GM19372 (cell line): ENCODE data around the gene TRDMT1.
A peak's percentile ranks its signal among the peaks of the same experiment; 100 is the strongest.

Experiments
- ATAC-seq: cut with Tn5 transposase; IDR thresholded peaks from one replicate; pipeline ENCODE4 v1.9.1; 2021; ENCODE audit warnings: mild to moderate bottlenecking, low read depth, moderate library complexity; ENCODE audit not compliant: unreplicated experiment

The TRDMT1 gene

DNA sequence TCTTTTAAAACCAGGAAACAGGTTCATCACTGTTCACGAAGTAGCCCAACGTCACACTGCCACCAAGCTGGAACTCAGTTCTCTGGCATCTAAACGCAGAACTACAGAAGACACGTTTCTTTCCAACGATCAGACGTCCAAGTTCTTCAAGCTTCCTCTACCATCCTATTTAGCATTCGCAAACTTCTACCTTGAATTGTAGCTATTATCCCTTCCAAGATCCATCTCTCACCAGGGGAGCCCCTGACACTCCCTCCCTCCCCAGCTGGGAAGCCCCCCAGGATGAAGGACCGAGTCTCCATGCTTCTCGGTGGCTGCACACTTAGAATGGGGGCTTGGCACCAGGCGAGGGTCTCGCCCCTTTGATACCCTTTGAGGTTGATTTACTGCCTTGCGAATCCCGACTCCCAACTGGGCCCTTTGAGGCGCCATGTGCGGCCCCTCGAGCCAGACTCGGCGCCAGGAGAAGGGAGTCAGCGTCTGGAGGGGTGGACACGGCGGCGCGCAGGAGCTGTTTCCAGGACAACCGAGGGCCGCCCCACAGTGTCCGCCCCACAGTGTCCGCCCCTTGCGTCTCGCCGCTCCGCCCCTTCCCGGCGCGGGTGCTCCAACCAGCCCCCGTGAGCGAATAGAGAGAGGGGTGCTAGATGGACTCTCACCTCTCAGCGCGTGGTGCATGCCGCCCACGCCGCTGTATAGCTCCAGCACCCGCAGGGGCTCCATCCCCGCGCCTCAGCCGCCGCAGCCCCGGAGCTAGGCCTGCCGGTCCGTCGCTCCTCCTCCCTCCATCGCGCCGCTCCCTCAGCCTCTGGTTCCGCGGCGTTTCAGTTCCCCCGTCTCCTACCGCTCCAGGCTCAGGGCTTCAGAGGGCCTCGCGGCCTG, at the start of gene TRDMT1:
TRDMT1 (minus strand) TSS at position 761 of the 882 bp plus-strand sequence; CDS start at position 723, 38 bp downstream.
- ATAC-seq, result peak; percentile 89

DNA sequence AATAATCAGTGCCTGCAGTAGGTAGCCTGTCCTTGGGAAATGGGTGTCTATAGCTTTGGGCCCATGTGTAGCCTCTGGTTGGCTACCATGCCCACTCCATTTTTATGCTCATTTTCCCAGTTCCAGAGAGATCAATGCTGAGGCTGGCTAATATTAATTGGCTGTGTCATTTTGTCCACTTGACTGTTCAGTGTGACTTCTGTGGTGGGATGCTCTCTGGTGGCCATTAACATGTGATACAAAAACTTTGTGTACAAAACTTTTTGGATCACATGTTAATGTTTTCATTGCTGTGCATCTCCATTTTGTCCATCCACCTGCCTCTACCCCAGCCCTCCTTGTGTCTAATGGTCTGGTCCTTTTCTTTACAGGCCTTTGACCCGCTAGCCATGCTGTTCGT, 49.3 kb upstream of the TRDMT1 start:
- no peak for ATAC-seq

- ATAC-seq, result no peak
Measured at GRCh38 chr10:17249820-17250219, 48.3 kb upstream of the TRDMT1 start.

GRCh38 chr10:17248964-17249363, 47.5 kb upstream of the TRDMT1 start:
- no peak for ATAC-seq

GRCh38 chr10:17247210-17247609, 45.7 kb upstream of the TRDMT1 start:
- no peak for ATAC-seq

DNA sequence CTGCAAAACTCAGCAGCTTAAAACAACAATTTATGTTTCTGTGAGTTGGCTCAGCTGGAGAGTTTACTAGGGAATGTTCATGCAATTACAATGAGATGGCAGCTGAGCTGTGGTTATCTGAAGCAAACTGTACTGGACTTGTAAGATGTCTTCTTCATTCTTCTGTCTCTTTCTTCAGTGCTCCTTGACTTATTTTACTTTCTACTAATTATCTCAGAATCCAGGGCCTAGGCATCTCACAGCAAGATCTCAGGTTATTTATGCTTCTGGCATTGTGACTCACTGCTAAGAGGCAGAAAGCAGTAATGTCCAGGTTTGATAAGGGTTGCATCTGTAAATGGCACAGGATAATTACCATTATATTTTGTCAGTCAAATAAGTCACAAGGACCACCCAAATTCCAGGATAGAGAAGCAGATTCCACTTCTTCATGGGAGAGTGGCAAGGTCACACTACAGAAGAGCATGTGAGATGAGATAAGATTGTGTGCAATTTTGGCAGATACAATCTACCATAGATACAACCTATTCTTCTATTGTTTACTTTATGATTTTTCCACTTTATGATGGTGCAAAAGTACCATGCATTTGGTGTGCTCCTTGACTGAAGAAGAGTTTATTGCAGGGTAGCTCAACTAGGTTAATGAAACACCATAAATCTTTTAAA, 43.4 kb upstream of the TRDMT1 start:
- no peak for ATAC-seq

- no peak for ATAC-seq
Measured at GRCh38 chr10:17241611-17242333, 40.3 kb upstream of the TRDMT1 start.

- no peak for ATAC-seq
Measured at GRCh38 chr10:17240616-17241015, 39.1 kb upstream of the TRDMT1 start.

- no peak for ATAC-seq
Measured at GRCh38 chr10:17240096-17240495, 38.6 kb upstream of the TRDMT1 start.

- no peak for ATAC-seq
Measured at GRCh38 chr10:17239345-17240085, 38.0 kb upstream of the TRDMT1 start.

DNA sequence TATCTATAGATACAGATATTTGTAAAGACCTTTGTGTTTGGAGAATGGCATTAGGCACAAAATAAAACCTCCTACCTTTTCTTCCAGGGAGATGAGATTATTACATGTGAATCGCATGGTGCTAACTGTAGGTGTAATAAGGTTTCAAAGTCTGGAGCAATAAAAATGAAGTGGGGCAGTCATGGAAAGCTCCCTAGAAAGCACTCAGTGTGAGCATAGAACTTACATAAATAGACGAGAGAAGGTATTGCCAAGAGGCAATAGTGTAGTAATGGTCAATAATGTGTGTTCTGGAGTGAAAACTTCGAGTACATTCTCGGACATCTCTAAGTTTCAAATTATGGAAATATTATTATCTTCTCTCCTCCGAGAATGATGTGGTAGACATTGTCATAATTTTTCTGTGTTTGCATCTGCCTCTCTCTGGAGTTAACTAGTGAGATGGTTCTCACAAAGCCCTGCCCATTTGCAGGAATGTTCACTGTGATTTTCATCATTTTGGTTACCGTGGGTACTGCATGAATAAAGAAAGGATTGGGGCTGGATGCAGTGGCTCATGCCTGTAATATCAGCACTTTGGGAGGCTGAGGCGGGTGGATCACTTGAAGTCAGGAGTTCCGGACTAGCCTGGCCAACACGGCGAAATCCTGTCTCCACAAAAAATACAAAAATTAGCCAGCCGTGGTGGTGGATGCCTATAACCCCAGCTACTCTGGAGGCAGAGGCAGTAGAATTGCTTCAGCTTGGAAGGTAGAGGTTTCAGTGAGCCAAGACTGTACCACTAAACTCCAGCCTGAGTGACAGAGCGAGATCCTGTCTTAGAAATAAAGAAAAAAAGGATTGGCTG, 37.2 kb upstream of the TRDMT1 start:
- ATAC-seq, result no peak

GRCh38 chr10:17237915-17238444, 36.5 kb upstream of the TRDMT1 start:
- ATAC-seq, result no peak

DNA sequence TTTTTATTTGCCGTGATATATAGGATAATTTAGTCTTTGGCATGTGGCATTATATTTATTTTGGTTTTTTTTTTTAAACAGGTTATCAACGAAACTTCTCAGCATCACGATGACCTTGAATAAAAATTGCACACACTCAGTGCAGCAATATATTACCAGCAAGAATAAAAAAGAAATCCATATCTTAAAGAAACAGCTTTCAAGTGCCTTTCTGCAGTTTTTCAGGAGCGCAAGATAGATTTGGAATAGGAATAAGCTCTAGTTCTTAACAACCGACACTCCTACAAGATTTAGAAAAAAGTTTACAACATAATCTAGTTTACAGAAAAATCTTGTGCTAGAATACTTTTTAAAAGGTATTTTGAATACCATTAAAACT, 35.7 kb upstream of the TRDMT1 start:
- ATAC-seq, result no peak

- no peak for ATAC-seq
Measured at GRCh38 chr10:17236468-17237148, 35.1 kb upstream of the TRDMT1 start.

GRCh38 chr10:17235136-17235535, 33.7 kb upstream of the TRDMT1 start:
- no peak for ATAC-seq

- no peak for ATAC-seq
Measured at GRCh38 chr10:17234431-17234945, 33.0 kb upstream of the TRDMT1 start.

DNA sequence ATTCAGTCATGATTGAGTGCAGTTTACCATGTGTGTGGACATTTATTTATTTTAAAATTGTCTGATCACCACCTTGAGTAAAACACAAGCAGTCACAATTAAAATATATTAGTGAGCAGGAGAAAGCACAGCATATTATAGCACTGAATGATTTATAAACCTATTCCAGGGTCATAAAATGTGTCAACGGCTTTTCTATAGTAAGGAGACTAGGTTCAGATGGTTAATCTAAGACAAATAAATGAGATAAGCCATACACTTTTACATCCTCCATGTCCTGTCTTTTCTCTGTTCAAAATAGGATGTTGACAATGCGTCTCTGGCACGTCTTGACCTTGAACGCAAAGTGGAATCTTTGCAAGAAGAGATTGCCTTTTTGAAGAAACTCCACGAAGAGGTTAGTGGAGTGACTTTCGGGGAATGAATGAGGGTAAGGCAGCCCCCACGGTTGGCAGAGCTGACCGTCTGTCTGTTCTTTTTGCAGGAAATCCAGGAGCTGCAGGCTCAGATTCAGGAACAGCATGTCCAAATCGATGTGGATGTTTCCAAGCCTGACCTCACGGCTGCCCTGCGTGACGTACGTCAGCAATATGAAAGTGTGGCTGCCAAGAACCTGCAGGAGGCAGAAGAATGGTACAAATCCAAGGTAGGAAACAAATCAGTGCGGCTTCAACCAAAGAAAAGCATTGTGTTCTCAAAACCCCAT, 32.0 kb upstream of the TRDMT1 start:
- ATAC-seq, result no peak
